Keratinocyte (primary cell): ENCODE measurements around the gene TM2D3.

ENCODE experiments used
- EZH2 ChIP-seq: IDR thresholded peaks from one replicate; pipeline ENCODE4 v1.6.1; 2012; ENCODE audit warnings: inconsistent platforms, mild to moderate bottlenecking, low read length, moderate library complexity
- TF ChIP-seq, protein P1 (sequence below), 3 experiments: IDR thresholded peaks in 1 of 3; conservative IDR thresholded peaks in 1 of 3; optimal IDR thresholded peaks in 1 of 3; 2 replicates in 2 of 3; 3 replicates in 1 of 3; pipeline versions ENCODE3 to v1.5.1; 2011; ENCODE audit warnings: low read length in 3 of 3, mild to moderate bottlenecking in 3 of 3, moderate library complexity in 2 of 3, control low read depth in 1 of 3, inconsistent platforms in 1 of 3; ENCODE audit not compliant: insufficient read depth in 2 of 3; ENCODE audit errors: extremely low read depth in 1 of 3

DNA sequence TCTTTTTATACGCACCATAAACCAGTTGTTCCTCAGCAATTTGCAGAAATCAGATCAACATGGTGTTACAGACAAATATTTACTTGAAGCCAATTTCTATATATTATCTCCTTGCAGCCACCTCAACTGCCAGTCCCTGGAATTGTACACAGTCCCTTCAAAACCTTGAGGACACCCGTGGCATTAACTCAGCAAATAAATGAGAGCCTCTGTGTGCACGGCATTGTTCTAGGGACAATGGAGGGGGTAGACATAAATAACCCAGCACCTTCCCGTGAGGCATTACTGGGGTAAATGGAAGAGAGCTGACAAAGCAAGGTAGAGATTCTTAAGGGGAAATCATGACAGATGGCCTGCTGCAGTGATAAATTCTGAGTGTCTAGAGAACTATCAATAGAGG lies 12.5 kb downstream of the TM2D3 start:
- TF ChIP-seq, protein P1, sequence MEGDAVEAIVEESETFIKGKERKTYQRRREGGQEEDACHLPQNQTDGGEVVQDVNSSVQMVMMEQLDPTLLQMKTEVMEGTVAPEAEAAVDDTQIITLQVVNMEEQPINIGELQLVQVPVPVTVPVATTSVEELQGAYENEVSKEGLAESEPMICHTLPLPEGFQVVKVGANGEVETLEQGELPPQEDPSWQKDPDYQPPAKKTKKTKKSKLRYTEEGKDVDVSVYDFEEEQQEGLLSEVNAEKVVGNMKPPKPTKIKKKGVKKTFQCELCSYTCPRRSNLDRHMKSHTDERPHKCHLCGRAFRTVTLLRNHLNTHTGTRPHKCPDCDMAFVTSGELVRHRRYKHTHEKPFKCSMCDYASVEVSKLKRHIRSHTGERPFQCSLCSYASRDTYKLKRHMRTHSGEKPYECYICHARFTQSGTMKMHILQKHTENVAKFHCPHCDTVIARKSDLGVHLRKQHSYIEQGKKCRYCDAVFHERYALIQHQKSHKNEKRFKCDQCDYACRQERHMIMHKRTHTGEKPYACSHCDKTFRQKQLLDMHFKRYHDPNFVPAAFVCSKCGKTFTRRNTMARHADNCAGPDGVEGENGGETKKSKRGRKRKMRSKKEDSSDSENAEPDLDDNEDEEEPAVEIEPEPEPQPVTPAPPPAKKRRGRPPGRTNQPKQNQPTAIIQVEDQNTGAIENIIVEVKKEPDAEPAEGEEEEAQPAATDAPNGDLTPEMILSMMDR (optimal IDR thresholded peaks at IDR 0.05 in 1 of 3, IDR thresholded peaks at IDR 0.05 in 1 of 3, conservative IDR thresholded peaks at IDR 0.05 in 1 of 3; ENCODE audit: extremely low read depth in 1 of 3, insufficient read depth in 2 of 3, low read length in 3 of 3), result no peak
- TF ChIP-seq EZH2, result no peak
